Left kidney (tissue), 2 donors: ENCODE results near the gene OR51B2. TPM values are rescaled to one million over a fixed set of nuclear protein-coding genes. Genes with fewer than 3 reads are reported as not detected.

Experiments
- DNase-seq: peaks from one replicate; pipeline ENCODE4 v3.0.0-alpha.2; 2013
- polyA plus RNA-seq: library from polyadenylated mRNA; unstranded; fragments of 120-200 nt; gene quantifications from one replicate; pipeline ENCODE4 v1.2.1, GENCODE V29; 2013; ENCODE audit not compliant: insufficient read length

OR51B2 gene
- polyA plus RNA-seq, 1 donor = not detected

GRCh38 chr11:5283882-5284281 is 40.2 kb downstream of the OR51B2 start:
- no peak for DNase-seq

- no peak for DNase-seq
These were observed 41.0 kb downstream of the OR51B2 start for GRCh38 chr11:5283086-5283485.

GRCh38 chr11:5282628-5283027 is 41.5 kb downstream of the OR51B2 start:
- no peak for DNase-seq

GRCh38 chr11:5281596-5281995 is 42.5 kb downstream of the OR51B2 start:
- no peak for DNase-seq

- DNase-seq = no peak
These were observed 43.5 kb downstream of the OR51B2 start for GRCh38 chr11:5280582-5281102.

- DNase-seq = no peak
These were observed 44.5 kb downstream of the OR51B2 start for GRCh38 chr11:5279471-5280090.

- DNase-seq = no peak
These were observed 46.2 kb downstream of the OR51B2 start for GRCh38 chr11:5277807-5278382.

- no peak for DNase-seq
These were observed 47.4 kb downstream of the OR51B2 start for GRCh38 chr11:5276697-5277096.

- no peak for DNase-seq
These were observed 48.6 kb downstream of the OR51B2 start for GRCh38 chr11:5275369-5276110.

- DNase-seq = no peak
These were observed 49.7 kb downstream of the OR51B2 start for GRCh38 chr11:5274395-5274794.

Other genes starting within 250 kb of the OR51B2 start
- not detected for gene OR52A5, start 185.9 kb downstream of the OR51B2 start, polyA plus RNA-seq
- 0.02 TPM for gene OR52A1, start 169.5 kb downstream of the OR51B2 start, polyA plus RNA-seq
- not detected for gene OR51V1, start 123.6 kb downstream of the OR51B2 start, polyA plus RNA-seq
- gene HBB, start 97.2 kb downstream of the OR51B2 start, polyA plus RNA-seq = 98.9 TPM
- 0.38 TPM for gene HBD, start 89.8 kb downstream of the OR51B2 start, polyA plus RNA-seq
- 313 TPM for gene HBG1, start 74.4 kb downstream of the OR51B2 start, polyA plus RNA-seq
- gene HBG2, start 69.5 kb downstream of the OR51B2 start, polyA plus RNA-seq = 1,458 TPM
- 10.4 TPM for gene HBE1, start 54.4 kb downstream of the OR51B2 start, polyA plus RNA-seq
- gene OR51B4, start 22.4 kb downstream of the OR51B2 start, polyA plus RNA-seq = 0.35 TPM
- 0.20 TPM for gene OR51B5, start 19.2 kb upstream of the OR51B2 start, polyA plus RNA-seq
- not detected for gene OR51B6, start 27.2 kb upstream of the OR51B2 start, polyA plus RNA-seq
- gene OR51M1, start 59.5 kb upstream of the OR51B2 start, polyA plus RNA-seq = 0.15 TPM
- gene OR51Q1, start 97.8 kb upstream of the OR51B2 start, polyA plus RNA-seq = not detected
- not detected for gene OR51I1, start 117.2 kb upstream of the OR51B2 start, polyA plus RNA-seq
- not detected for gene OR51I2, start 125.0 kb upstream of the OR51B2 start, polyA plus RNA-seq
- gene OR52D1, start 164.4 kb upstream of the OR51B2 start, polyA plus RNA-seq = 0.13 TPM
- not detected for gene UBQLN3, start 185.7 kb upstream of the OR51B2 start, polyA plus RNA-seq
- gene UBQLNL, start 192.4 kb upstream of the OR51B2 start, polyA plus RNA-seq = 1.4 TPM
- 0.13 TPM for gene OR52H1, start 224.2 kb upstream of the OR51B2 start, polyA plus RNA-seq